Spleen (tissue), 11 donors: ENCODE data around the gene BIRC5. TPM values are rescaled to one million over a fixed set of nuclear protein-coding genes. Genes with fewer than 3 reads are reported as not detected.

Experiments
- DNase-seq: peaks from one replicate; pipeline ENCODE4 v3.0.0-alpha.2; 2020
- H3K27ac ChIP-seq, 8 donors: fragments of 200-600 bp; sonication (generic) in 7 of 8; 1 replicate in 4 of 8; 2 replicates in 4 of 8; pipeline versions ENCODE4 v1.5.0 to v1.8.0; 2016 to 2021; ENCODE audit warnings: inconsistent platforms in 4 of 8, mild to moderate bottlenecking in 4 of 8, moderate library complexity in 1 of 8
- H3K27me3 ChIP-seq, 7 donors: fragments of 200-600 bp; sonication (generic) in 6 of 7; replicated peaks in 1 of 7; 1 replicate in 4 of 7; 2 replicates in 3 of 7; pipeline versions ENCODE4 v1.5.0 to v1.8.0; 2016 to 2021; ENCODE audit warnings: inconsistent platforms in 3 of 7, mild to moderate bottlenecking in 1 of 7
- H3K36me3 ChIP-seq, 6 donors: fragments of 200-600 bp; sonication (generic) in 5 of 6; 1 replicate in 4 of 6; 2 replicates in 2 of 6; pipeline versions ENCODE4 v1.5.0 to v1.8.0; 2016 to 2021; ENCODE audit warnings: inconsistent platforms in 2 of 6
- H3K4me1 ChIP-seq, 6 donors: fragments of 200-600 bp; sonication (generic) in 5 of 6; 1 replicate in 3 of 6; 2 replicates in 3 of 6; pipeline versions ENCODE4 v1.5.0 to v1.8.0; 2016 to 2021; ENCODE audit warnings: inconsistent platforms in 3 of 6
- H3K4me3 ChIP-seq, 8 donors: fragments of 200-600 bp; sonication (generic) in 7 of 8; 1 replicate in 4 of 8; 2 replicates in 4 of 8; pipeline versions ENCODE4 v1.5.0 to v1.8.0; 2016 to 2021; ENCODE audit warnings: inconsistent platforms in 4 of 8, mild to moderate bottlenecking in 4 of 8, moderate library complexity in 2 of 8
- H3K9me3 ChIP-seq, 8 donors: fragments of 200-600 bp; sonication (generic) in 7 of 8; 1 replicate in 4 of 8; 2 replicates in 4 of 8; pipeline versions ENCODE4 v1.5.0 to v1.8.0; 2016 to 2021; ENCODE audit warnings: inconsistent platforms in 4 of 8
- POLR2A ChIP-seq, 3 donors: fragments of 450-650 bp; IDR thresholded peaks; one replicate each; pipeline ENCODE4 v1.5.1; 2017; ENCODE audit warnings: antibody characterized with exemption in 3 of 3, mild to moderate bottlenecking in 1 of 3
- POLR2AphosphoS5 ChIP-seq, 3 donors: sonication (generic); formaldehyde crosslinking; IDR thresholded peaks; one replicate each; pipeline ENCODE4 v1.5.1; 2017; ENCODE audit warnings: antibody characterized with exemption in 3 of 3
- WGBS, 5 donors: extraction: QIAGEN DNeasy Blood & Tissue Kit in 3 of 5; methylation state at CpG; one replicate each; pipeline versions ENCODE4 v1.1.5 to v1.1.7; 2013 to 2018; 5-methylcytosine and 5-hydroxymethylcytosine counted together
- intact Hi-C: fragments of 100-400 bp; cut with DNase I; formaldehyde crosslinking; loops from one replicate; pipeline ENCODE4 v1.15.0; 2023; ENCODE audit warnings: low total_unique reads
- polyA plus RNA-seq, 3 donors: library from polyadenylated mRNA; stranded (reverse); fragments of 200-250 nt; gene quantifications; one replicate each; pipeline ENCODE4 v1.2.1, GENCODE V29; 2013
- total RNA-seq, 7 donors: library from RNA; depleted of rRNA in 3 of 7; stranded (reverse); fragments of >200 nt in 3 of 7; fragmentation: NEBNext Ultra II Directional in 4 of 7; extraction: Animal tissue kit (Norgen Biotek cat#: 25700) in 4 of 7; gene quantifications; one replicate each; pipeline versions ENCODE4 v1.1.0 to v1.2.1, GENCODE V29; 2016 to 2021
- TF ChIP-seq, protein P1 (sequence below), 11 experiments: fragments of 200-600 bp in 7 of 11; fragments of 450-650 bp in 4 of 11; sonication (generic) in 4 of 11; IDR thresholded peaks in 8 of 11; conservative IDR thresholded peaks in 3 of 11; 1 replicate in 7 of 11; 2 replicates in 4 of 11; pipeline versions ENCODE4 v1.4.0 to v1.8.0; 2016 to 2021; ENCODE audit warnings: antibody characterized with exemption in 11 of 11, inconsistent platforms in 4 of 11, mild to moderate bottlenecking in 1 of 11
- donor health status: healthy with polysubstance abuse.
- donor health status: DM: no; HTN: no; CAD: no; lungs with moderate emphysema.
- donor health status: DM: no; HTN: no; CAD: no.
- donor health status: Bipolar disorder and iron deficiency.
- donor health status: healthy.
- donor health status: DM: no; HTN: no; CAD: no.
- donor health status: DM: yes; HTN: yes; CAD: no.

Gene BIRC5
- total and polyA plus RNA-seq, 10 donors = 2.1 to 11.9 (median 6.7) TPM

DNA sequence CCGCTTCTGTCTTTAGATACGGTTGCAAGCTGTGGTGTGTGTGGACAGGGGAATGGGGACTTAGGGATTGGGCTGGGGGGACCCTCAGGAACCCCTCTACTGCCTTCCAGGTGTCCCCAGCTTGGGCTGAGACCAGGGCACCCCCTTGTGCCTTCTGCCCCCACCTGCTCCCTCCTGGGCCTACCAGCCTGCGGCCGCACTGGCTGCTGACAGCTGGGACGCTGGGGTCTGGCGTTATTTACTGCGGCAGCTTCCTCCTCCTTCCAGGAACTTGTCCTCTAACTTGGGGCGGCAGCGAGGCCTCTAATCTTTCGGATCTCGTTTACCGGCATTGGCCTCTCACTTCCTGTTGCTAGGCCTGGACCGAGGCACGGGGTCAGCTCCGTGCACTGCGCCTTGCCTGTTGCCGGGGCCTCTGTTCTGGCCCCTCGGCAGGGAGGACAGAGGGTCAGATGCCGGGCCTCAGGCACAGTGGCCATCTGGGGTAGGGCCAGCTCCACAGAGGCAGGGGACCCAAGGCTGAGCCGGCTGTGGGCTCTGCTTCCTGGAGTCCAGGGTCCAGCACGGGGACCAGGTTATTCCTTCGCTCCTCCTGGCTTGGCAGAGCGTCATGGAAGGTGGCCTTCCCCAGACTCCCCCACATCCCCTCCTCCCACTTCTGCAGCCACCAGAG is 49.1 kb downstream of the BIRC5 start:
- peaks cover 7 to 87% (median 52%) of the 10 kb centered on the region in 6 donors for H3K4me1 ChIP-seq
- no peak overlapping the region for H3K4me3 ChIP-seq
- peak; percentile 91 for DNase-seq
- intact Hi-C loops = no loop called here
- H3K9me3 ChIP-seq = no peaks in the 10 kb centered on the region
- peak overlapping the region; percentile 61 to 90 (median 79) for H3K27ac ChIP-seq
- no peak for TF ChIP-seq POLR2A (IDR thresholded peaks at IDR 0.05)
- TF ChIP-seq, protein P1, sequence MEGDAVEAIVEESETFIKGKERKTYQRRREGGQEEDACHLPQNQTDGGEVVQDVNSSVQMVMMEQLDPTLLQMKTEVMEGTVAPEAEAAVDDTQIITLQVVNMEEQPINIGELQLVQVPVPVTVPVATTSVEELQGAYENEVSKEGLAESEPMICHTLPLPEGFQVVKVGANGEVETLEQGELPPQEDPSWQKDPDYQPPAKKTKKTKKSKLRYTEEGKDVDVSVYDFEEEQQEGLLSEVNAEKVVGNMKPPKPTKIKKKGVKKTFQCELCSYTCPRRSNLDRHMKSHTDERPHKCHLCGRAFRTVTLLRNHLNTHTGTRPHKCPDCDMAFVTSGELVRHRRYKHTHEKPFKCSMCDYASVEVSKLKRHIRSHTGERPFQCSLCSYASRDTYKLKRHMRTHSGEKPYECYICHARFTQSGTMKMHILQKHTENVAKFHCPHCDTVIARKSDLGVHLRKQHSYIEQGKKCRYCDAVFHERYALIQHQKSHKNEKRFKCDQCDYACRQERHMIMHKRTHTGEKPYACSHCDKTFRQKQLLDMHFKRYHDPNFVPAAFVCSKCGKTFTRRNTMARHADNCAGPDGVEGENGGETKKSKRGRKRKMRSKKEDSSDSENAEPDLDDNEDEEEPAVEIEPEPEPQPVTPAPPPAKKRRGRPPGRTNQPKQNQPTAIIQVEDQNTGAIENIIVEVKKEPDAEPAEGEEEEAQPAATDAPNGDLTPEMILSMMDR (IDR thresholded peaks at IDR 0.05 in 8 of 11, conservative IDR thresholded peaks at IDR 0.05 in 3 of 11) = peak in 1 of 11 experiments; percentile 22
- peak; percentile 79 to 94 (median 91) for TF ChIP-seq POLR2AphosphoS5 (IDR thresholded peaks at IDR 0.05)
- peaks cover 0 to 9% (median 0%) of the 10 kb centered on the region in 7 donors for H3K27me3 ChIP-seq
- WGBS, 5 donors = 16 to 39% (median 23%) methylated on average over 14 to 23 of the region's 23 CpGs
- H3K36me3 ChIP-seq = no peaks in the 10 kb centered on the region

DNA sequence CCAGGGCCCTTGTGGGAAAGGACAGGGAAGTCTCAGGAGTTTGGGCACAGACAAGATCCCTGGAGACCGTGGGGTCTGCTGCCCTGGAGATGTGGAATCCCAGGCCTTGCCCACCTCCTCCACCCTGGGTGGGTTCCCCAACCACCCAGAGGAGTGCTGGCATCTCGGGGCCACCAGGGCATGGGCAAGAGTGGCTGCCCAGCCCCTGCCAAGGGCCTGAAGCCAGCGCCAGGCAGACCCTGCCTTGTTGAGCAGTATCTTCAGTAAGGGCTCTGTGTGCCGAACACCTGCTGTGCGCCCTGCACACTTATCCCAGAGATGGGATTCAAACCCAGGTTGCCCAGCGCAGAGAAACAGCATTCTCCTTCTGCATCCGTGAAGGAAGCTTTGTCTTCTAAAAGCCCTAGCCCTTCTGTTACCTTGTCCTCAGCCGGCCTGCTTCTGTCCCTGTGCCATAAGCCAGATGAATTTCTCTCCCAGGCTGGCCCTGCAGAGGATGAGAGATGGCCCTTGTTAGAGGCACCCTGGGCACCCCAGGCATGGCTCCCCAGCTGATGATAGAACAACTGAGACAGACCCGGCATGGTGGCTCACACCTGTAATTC is 49.8 kb downstream of the BIRC5 start:
- peak overlapping the region; percentile 61 to 90 (median 79) for H3K27ac ChIP-seq
- 82 to 95% (median 90%) methylated on average over 4 to 9 of the region's 9 CpGs for WGBS, 5 donors
- no peaks in the 10 kb centered on the region for H3K9me3 ChIP-seq
- H3K4me3 ChIP-seq = no peak overlapping the region
- H3K36me3 ChIP-seq = no peaks in the 10 kb centered on the region
- peaks cover 0 to 11% (median 0%) of the 10 kb centered on the region in 7 donors for H3K27me3 ChIP-seq
- intact Hi-C loops = no loop called here
- TF ChIP-seq, protein P1 (IDR thresholded peaks at IDR 0.05 in 8 of 11, conservative IDR thresholded peaks at IDR 0.05 in 3 of 11) = no peak
- TF ChIP-seq POLR2AphosphoS5 (IDR thresholded peaks at IDR 0.05) (no peak), POLR2A (IDR thresholded peaks at IDR 0.05) (no peak)
- H3K4me1 ChIP-seq = peaks cover 4 to 87% (median 51%) of the 10 kb centered on the region in 6 donors
- DNase-seq = no peak

DNA sequence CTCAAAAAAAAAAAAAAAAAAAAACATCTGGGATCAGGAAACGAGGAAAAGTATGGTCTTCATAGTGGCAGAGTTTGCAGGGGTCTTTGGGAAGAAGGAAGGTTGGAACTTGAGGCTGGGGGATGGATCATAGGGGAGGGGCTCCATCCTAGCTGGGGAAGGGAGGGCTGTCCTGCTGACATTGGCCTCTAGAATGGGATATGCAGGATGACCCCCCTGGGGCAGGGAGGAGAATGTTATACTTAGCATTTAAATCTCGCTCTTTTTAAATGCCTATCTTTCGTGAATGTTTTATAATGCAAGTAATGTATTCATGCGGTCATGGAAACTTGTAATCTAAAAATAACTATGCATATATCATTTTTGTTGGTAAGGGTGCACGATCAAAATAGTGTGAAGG is 50.5 kb downstream of the BIRC5 start:
- TF ChIP-seq POLR2A (IDR thresholded peaks at IDR 0.05) (no peak), POLR2AphosphoS5 (IDR thresholded peaks at IDR 0.05) (no peak)
- TF ChIP-seq, protein P1 (IDR thresholded peaks at IDR 0.05 in 8 of 11, conservative IDR thresholded peaks at IDR 0.05 in 3 of 11) = no peak
- Histone ChIP-seq H3K4me1 (peaks cover 4 to 87% (median 49%) of the 10 kb centered on the region in 6 donors), H3K27ac (no peak overlapping the region), H3K9me3 (no peaks in the 10 kb centered on the region), H3K4me3 (no peak overlapping the region), H3K27me3 (peaks cover 0 to 13% (median 0%) of the 10 kb centered on the region in 7 donors), H3K36me3 (no peaks in the 10 kb centered on the region)
- no peak for DNase-seq
- 77 to 86% (median 81%) methylated on average over 5 of the region's 5 CpGs for WGBS, 5 donors
- intact Hi-C loops = no loop called here

DNA sequence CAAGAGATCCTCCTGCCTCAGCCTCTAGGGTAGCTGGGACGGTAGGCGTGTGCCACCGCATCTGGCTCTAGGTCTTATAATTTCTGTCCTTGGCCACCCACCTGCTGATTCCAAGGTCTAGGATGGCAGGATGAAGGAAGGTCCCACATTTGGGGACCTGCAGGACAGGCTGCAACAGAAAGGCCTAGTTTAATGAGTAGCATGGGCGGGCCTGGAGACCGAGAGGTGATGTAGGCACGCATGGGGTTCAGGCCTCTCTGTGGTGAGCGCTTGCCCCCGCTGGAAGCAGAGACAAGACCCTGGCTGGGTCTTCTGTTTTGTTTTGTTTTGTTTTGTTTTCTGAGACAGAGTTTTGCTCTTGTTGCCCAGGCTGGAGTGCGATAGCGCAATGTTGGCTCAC is 51.1 kb downstream of the BIRC5 start:
- Histone ChIP-seq H3K27me3 (peaks cover 0 to 19% (median 0%) of the 10 kb centered on the region in 7 donors), H3K4me1 (peaks cover 4 to 87% (median 51%) of the 10 kb centered on the region in 6 donors), H3K9me3 (no peaks in the 10 kb centered on the region), H3K36me3 (no peaks in the 10 kb centered on the region), H3K4me3 (no peak overlapping the region), H3K27ac (peak overlapping the region in 1 of 8 donors; percentile 25)
- DNase-seq = no peak
- TF ChIP-seq, protein P1 (IDR thresholded peaks at IDR 0.05 in 8 of 11, conservative IDR thresholded peaks at IDR 0.05 in 3 of 11) = no peak
- TF ChIP-seq POLR2AphosphoS5 (IDR thresholded peaks at IDR 0.05) (no peak), POLR2A (IDR thresholded peaks at IDR 0.05) (no peak)
- 93 to 98% (median 95%) methylated on average over 10 of the region's 10 CpGs for WGBS, 5 donors
- intact Hi-C loops = no loop called here
